Epithelial cell of prostate (primary cell): ENCODE measurements around the gene ENDOV.

ENCODE experiments used
- DNase-seq: peaks from one replicate; pipeline ENCODE4 v3.0.0-alpha.2; 2011; ENCODE audit warnings: low read depth, low spot score
- H3K27ac ChIP-seq: fragments of 450-650 bp; 2 replicates; pipeline ENCODE4 v1.5.1; 2017; ENCODE audit warnings: mild to moderate bottlenecking

Gene ENDOV

DNA sequence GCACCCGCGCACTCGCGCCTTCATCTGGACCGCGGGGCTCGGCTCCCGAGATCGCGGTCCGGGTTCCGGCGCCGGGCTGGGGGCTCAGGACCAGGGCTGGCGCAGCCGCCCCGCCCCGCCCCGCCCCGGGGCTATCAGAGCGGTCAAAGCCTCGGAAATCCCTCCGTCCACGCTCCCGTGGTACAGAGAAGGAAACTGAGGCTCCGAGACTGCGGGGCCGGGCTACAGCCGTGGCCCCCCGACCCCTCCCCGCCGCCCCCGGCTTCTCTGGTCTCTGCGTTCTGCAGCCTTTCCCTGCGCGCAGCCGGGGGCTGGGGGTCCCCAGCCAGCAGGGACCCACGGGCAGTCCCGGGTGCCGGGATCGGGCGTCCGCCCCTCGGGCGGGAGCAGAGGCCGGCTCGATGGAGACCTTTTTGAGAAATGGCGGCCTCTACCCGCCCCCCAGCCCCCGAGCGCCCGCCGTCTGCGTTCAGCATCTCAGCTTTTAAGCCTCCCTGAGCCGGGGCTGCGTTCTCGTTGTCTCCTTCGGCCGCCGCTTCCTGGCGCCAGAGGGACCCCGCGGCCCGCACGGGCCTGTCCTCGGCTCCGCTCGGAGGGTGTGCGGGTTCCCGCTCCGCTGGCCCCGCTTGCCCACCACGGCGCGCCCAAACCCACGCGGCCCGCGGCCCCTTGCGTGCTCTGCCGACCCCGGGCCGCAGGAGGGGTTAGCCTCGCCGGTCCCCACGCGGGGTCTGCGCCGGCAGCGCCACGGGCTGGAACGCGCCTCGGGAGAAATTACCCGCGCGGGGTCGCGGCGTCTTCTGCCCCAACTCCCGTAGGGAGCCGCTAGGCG lies 62.9 kb downstream of the ENDOV start:
- no peak overlapping the region for H3K27ac ChIP-seq
- DNase-seq: no peak

DNA sequence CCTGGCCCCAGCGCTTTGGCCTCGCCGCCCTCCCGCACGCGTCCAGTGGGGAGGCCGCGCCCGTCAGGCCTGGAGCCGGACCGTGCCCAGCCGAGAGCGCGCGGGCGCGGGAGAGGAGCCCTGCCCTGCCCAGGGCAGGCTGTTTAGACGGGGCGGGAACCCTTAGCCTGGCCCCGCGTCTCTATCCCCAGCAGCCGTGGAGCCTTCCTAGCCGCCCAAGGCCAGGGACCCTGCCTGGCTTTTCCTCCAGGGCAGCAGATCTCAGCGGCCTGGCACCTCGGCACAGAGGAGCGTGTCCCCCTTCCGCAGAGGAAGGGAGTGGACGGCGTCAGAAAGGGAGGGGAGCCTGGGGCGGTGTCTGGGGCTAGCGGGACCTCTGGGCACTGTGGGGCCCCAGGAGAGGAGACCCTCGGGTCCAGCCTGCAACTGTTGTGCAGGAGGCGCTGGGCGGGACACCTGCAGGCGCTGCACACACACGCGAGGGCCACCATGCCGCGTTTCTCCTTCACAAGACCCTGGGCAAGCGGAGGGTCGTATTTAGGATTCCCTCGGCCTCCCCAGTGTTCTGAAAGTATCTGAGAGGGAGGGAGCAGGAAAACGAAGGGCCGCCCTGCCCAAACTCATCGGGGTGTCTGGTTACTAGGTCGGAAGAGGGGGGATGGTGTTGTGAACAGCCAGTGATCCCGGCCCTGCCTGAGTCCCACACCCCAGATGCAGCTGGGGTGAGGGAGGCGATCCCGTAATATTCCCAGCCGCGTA lies 63.7 kb downstream of the ENDOV start:
- DNase-seq: no peak
- H3K27ac ChIP-seq: no peak overlapping the region

DNA sequence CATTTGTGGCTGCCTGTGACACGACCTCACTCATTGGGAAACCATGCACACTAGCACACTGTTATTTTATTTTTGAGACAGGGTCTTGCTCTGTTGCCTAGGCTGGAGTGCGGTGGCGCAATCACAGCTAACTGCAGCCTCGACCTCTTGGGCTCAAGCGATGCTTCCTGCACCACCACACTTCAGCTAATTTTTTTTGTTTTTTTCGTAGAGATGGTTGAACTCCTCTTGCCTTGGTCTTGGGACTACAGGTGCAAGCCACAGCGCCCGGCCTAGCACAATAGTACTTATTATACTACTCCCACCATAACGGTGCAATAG lies 64.2 kb downstream of the ENDOV start:
- no peak for DNase-seq
- H3K27ac ChIP-seq: no peak overlapping the region

DNA sequence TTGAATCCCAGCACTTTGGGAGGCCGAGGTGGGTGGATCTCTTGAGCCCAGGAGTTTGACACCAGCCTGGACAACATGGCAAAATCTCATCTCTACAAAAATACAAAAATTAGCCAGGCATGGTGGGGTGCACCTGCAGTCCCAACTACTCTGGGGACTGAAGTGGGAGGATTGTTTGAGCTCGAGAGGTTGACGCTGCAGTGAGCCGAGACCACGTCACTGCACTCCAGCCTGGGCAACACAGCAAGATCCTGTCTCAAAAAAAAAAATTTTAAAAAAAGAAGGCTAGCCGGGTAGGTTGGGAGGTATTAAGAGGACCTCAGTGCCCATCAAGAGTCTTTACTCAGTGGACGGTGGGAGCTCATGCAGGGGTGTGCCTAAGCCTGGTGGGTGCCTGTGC lies 65.3 kb downstream of the ENDOV start:
- no peak overlapping the region for H3K27ac ChIP-seq
- DNase-seq: no peak

DNA sequence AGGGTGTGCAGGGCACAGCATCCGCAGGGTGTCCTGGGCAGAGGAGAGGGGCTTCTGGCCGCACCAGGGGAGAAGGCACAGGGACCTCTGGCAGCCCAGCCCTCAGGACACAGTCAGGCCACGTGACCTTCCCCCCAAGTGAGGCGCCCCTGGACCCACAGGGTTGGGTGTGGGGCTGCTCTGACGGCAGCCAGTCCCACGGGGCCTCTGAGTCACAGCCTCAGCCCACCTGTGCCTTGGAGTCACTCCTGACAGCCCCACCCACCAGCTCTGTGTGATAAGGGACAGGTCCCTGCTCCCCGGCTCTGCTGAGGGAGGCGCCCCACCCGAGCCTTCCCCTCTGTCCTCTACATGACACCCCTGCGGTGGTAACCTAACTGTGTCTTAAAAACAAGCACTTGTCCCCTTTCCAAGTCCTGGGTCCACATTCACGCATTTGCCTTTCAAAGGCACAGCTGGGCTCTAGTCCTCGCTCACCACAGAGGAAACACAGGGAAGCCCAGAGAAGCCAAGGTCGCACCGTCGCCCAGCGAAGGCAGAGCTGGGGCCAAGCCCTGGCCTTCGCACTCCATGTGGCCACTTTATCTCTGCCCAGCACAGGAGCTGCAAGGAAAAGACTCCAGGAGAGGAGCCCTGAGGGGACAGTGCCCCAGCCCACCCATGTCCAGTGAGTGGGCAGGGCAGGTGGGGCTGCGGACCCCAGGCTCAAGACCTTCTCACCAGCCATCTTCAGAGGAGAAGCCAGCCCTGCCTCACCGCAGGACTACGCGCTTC lies 66.5 kb downstream of the ENDOV start:
- DNase-seq: no peak
- H3K27ac ChIP-seq: no peak overlapping the region

DNA sequence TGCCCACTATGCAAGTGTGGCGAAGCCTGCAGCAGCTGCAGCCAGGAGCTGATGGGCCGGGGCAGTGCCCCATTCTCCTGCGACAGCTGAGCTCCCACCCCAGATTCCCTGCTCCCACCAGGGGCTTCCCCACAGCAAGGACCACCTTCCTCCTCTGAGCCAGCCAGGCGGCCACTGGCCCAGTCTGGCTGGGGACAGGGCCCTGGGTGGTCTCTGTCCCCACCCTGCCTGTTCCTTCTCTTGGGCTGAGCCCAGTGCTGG lies 67.0 kb downstream of the ENDOV start:
- no peak for DNase-seq
- no peak overlapping the region for H3K27ac ChIP-seq

DNA sequence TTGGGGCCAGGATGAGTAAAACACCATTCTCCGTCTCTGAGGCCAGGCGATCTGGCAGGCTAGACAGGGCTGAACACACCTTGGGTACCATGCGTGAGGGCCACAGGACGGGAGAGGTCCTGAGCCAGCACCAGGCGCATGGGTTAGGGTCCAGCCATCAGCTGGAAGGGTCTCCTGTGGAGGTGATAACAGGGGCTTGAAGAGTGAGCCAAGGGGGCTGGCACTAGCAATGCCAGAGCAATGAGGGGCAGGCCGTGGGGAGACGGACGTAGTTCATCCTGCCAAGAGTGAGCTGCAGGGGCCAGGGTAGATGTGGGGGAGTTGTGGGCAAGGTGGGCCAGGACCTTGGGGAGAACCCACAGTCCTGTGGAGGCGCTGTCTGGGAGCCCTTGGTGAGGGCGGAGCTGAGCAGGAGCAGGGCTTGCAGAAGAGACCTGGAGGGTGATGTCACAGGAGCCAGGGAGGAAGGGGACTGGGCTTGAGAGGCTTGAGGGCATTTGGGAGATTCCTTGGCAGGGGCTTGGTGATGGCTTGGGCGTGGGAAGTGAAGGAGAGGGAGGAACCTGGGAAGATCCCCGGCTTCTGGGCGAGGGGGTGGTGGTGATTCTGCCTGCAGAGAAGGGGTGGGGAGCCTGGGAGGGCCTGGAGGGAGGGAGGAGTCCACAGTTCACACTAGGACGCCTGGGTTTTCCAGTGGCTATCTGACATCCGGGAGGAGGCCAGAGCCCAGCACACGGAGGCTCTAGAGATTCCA lies 67.8 kb downstream of the ENDOV start:
- DNase-seq: no peak
- H3K27ac ChIP-seq: no peak overlapping the region

DNA sequence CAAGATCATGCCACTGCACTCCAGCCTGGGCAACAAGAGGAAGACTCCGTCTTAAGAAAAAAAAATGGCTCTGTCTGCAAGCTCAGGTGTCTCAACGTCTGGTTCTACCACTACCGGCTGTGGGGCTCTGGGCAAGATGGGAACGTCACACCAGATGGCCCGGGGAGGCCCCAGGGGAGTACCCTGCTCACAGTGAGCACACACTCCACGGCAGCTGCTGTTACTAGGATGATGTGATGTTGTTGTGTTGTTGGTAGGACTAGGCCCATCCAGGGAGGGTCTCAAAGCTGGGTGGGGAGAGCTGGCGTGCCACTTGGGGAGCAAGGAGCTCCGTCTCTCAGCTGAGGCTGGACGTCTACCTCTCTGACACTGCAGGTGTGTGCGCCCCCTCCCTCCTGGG lies 70.9 kb downstream of the ENDOV start:
- DNase-seq: no peak

GRCh38 chr17:80486692-80487091 lies 71.7 kb downstream of the ENDOV start:
- DNase-seq: no peak
- H3K27ac ChIP-seq: no peak overlapping the region

More for the DNA sequence above, 70.9 kb downstream of the ENDOV start:
- no peak overlapping the region for H3K27ac ChIP-seq

DNA sequence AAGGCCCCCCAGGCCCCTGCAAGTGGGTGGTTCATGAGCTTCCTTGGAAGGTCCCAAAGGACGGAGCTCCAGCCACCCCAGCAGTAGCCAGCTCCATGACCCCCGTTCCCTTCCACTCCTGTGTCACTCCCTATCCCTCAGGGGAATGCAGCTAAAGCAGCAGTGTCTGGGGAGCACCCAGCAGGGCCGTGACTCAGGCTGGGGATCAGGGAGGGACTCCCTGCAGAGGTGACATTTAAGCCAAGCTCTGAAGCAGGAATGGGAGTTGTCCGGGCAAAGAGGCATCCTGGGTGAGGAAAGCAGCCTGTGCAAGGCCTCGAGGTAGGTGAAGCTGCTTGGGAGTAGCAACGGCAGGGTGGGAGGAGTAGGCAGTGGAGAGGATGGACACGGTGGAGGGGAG lies 72.5 kb downstream of the ENDOV start:
- DNase-seq: no peak
- H3K27ac ChIP-seq: no peak overlapping the region
